RPMI7951 (cell line): ENCODE data around the gene PRSS36. TPM values are rescaled to one million over a fixed set of nuclear protein-coding genes. Genes with fewer than 3 reads are reported as not detected.
"Not testable (repeated sequence)": the region's sequence is repeated elsewhere in the genome, so short reads cannot be mapped to it uniquely, and the experiment has no call there.

Experiments
- DNase-seq: peaks from one replicate; pipeline ENCODE4 v3.0.0-alpha.2; 2012; ENCODE audit warnings: low read depth
- total RNA-seq: library from RNA; depleted of rRNA; stranded (reverse); fragments of >200 nt; shearing (Covaris generic); gene quantifications from 2 replicates; pipeline ENCODE4 v1.2.3, GENCODE V29; 2014; rRNA removed

The PRSS36 gene
- total RNA-seq, 1 experiment from 2014 or later = 1.1 TPM

GRCh38 chr16:31105677-31106213 is 44.1 kb downstream of the PRSS36 start:
- peak; percentile 86 for DNase-seq

GRCh38 chr16:31100876-31101641 is 48.8 kb downstream of the PRSS36 start:
- DNase-seq = not testable (repeated sequence)

GRCh38 chr16:31099860-31100638 is 49.8 kb downstream of the PRSS36 start:
- peak; percentile 70 for DNase-seq

GRCh38 chr16:31094424-31095120 is 55.3 kb downstream of the PRSS36 start, which contains the start of gene VKORC1:
Gene VKORC1 (minus strand): TSS chr16:31094797. CDS start chr16:31094729, 68 bp downstream.
- peak; percentile 96 for DNase-seq

- no peak for DNase-seq
These were observed 55.8 kb downstream of the PRSS36 start for GRCh38 chr16:31094088-31094423.

GRCh38 chr16:31093132-31093703 is 56.6 kb downstream of the PRSS36 start:
- peak; percentile 72 for DNase-seq

GRCh38 chr16:31092330-31092729 is 57.5 kb downstream of the PRSS36 start:
- DNase-seq = peak; percentile 91

- peak; percentile 75 for DNase-seq
These were observed 59.3 kb downstream of the PRSS36 start for GRCh38 chr16:31090540-31090939.

GRCh38 chr16:31089199-31089598 is 60.7 kb downstream of the PRSS36 start:
- no peak for DNase-seq

Other genes starting within 250 kb of the PRSS36 start
- 3.7 and 8.1 TPM in 2 replicates for gene FBXL19, start 226.5 kb downstream of the PRSS36 start, total RNA-seq
- 28.5 and 41.6 TPM in 2 replicates for gene ORAI3, start 201.0 kb downstream of the PRSS36 start, total RNA-seq
- 1.1 and 1.2 TPM in 2 replicates for gene SETD1A, start 192.3 kb downstream of the PRSS36 start, total RNA-seq
- 10.9 and 16.3 TPM in 2 replicates for gene HSD3B7, start 164.9 kb downstream of the PRSS36 start, total RNA-seq
- 0.29 and 0.60 TPM in 2 replicates for gene STX1B, start 139.4 kb downstream of the PRSS36 start, total RNA-seq
- gene STX4, start 116.5 kb downstream of the PRSS36 start, total RNA-seq = 23.1 and 23.5 TPM in 2 replicates
- gene ZNF668, start 75.8 kb downstream of the PRSS36 start, total RNA-seq = 3.6 and 6.2 TPM in 2 replicates
- gene ZNF646, start 75.6 kb downstream of the PRSS36 start, total RNA-seq = 4.3 and 6.7 TPM in 2 replicates
- gene PRSS53, start 61.1 kb downstream of the PRSS36 start, total RNA-seq = 0.60 and 1.3 TPM in 2 replicates
- 212 and 281 TPM in 2 replicates for gene VKORC1, start 55.3 kb downstream of the PRSS36 start, total RNA-seq
- gene BCKDK, start 41.7 kb downstream of the PRSS36 start, total RNA-seq = 33.9 and 42.7 TPM in 2 replicates
- 25.5 and 31.0 TPM in 2 replicates for gene KAT8, start 32.4 kb downstream of the PRSS36 start, total RNA-seq
- gene PRSS8, start 14.3 kb downstream of the PRSS36 start, total RNA-seq = not detected in 2 replicates
- gene FUS, start 30.1 kb upstream of the PRSS36 start, total RNA-seq = 15.3 and 19.0 TPM in 2 replicates
- 43.4 and 64.8 TPM in 2 replicates for gene PYCARD, start 52.7 kb upstream of the PRSS36 start, total RNA-seq
- gene TRIM72, start 64.1 kb upstream of the PRSS36 start, total RNA-seq = not detected in 2 replicates
- gene PYDC1, start 67.1 kb upstream of the PRSS36 start, total RNA-seq = not detected in 2 replicates
- not detected in 2 replicates for gene ITGAM, start 109.9 kb upstream of the PRSS36 start, total RNA-seq
- gene ITGAX, start 205.1 kb upstream of the PRSS36 start, total RNA-seq = not detected in 2 replicates
- not detected in 2 replicates for gene ITGAD, start 243.3 kb upstream of the PRSS36 start, total RNA-seq